ENCODE data around the gene PTP4A2. TPM values are rescaled to one million over a fixed set of nuclear protein-coding genes. Genes with fewer than 3 reads are reported as not detected.
"Not testable (repeated sequence)": the region's sequence is repeated elsewhere in the genome, so short reads cannot be mapped to it uniquely, and the experiment has no call there.

PTP4A2 gene
- total RNA-seq, 1 experiment from 2014 or later = 169 TPM

DNA sequence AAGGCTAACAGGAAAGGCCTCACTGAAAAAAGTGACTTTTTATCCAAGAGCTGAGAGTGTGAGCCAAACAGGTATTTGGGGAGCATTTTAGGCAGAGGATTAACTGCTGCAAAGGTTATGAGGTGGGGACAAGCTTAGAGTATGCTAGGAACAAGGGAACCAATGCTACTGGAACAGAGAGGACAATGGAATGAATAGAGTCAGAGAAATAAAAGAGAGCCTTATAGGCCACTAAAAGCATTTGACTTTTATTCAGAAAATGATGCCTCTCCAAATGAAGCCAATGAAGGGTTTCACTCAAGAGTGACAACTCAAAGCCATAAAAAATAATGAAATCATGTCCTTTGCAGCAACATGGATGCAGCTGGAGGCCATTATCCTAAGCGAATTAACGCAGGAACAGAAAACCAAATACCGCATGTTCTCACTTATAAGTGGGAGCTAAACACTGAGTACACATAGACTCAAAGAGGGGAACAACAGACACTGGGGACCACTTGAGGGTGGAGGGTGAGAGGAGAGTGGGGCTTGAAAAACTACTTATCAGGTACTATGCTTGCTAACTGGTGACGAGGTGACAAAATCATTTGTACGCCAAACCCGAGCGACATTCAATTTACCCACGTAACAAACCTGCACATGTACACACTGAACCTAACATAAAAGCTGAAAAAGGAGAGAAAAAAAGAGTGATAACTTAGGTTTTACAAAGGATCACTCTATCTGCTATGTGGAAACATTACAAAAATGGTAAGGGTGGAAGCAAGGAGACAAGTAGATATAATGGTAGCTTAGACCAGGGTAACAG lies 11.1 kb downstream of the PTP4A2 start:
- DNase-seq = no peak
- no TSS peak for BruUV-seq (replicated peaks)
- Histone ChIP-seq H3K4me1 (peaks cover 45% of the 10 kb centered on the region), H3K36me3 (ENCODE audit: control insufficient read depth, insufficient read depth, low read length) (no peaks in the 10 kb centered on the region), H3K4me3 (ENCODE audit: low read depth, low read length) (no peak overlapping the region), H3K9me3 (no peaks in the 10 kb centered on the region), H3K27me3 (replicated peaks; ENCODE audit: control insufficient read depth, insufficient read depth, low read length) (no peaks in the 10 kb centered on the region)
- TF ChIP-seq, protein P1, sequence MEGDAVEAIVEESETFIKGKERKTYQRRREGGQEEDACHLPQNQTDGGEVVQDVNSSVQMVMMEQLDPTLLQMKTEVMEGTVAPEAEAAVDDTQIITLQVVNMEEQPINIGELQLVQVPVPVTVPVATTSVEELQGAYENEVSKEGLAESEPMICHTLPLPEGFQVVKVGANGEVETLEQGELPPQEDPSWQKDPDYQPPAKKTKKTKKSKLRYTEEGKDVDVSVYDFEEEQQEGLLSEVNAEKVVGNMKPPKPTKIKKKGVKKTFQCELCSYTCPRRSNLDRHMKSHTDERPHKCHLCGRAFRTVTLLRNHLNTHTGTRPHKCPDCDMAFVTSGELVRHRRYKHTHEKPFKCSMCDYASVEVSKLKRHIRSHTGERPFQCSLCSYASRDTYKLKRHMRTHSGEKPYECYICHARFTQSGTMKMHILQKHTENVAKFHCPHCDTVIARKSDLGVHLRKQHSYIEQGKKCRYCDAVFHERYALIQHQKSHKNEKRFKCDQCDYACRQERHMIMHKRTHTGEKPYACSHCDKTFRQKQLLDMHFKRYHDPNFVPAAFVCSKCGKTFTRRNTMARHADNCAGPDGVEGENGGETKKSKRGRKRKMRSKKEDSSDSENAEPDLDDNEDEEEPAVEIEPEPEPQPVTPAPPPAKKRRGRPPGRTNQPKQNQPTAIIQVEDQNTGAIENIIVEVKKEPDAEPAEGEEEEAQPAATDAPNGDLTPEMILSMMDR (IDR thresholded peaks at IDR 0.05; ENCODE audit: insufficient read depth in 1 of 2, low read depth in 1 of 2, low read length in 1 of 2, severe bottlenecking in 1 of 2, unreplicated experiment in 1 of 2) = no peak
- H3K4me3 Mint-ChIP-seq (ENCODE audit: unreplicated experiment) = no peak overlapping the region
- no peaks in the 10 kb centered on the region for H3K27me3 Mint-ChIP-seq (ENCODE audit: insufficient read depth, unreplicated experiment)
- no peaks in the 10 kb centered on the region for H3K9me3 Mint-ChIP-seq (ENCODE audit: unreplicated experiment)
- H3K36me3 Mint-ChIP-seq (ENCODE audit: insufficient read depth, unreplicated experiment) = peaks cover 7% of the 10 kb centered on the region
- peaks cover 32% of the 10 kb centered on the region for H3K4me1 Mint-ChIP-seq (ENCODE audit: low read depth, unreplicated experiment)
- intact Hi-C loops (cut with micrococcal nuclease; ENCODE audit: unreplicated experiment) = no loop called here
- POLR2A ChIA-PET = no interaction called here
- no peak overlapping the region for H3K27ac Mint-ChIP-seq (ENCODE audit: unreplicated experiment)
- CTCF ChIA-PET = no interaction called here

DNA sequence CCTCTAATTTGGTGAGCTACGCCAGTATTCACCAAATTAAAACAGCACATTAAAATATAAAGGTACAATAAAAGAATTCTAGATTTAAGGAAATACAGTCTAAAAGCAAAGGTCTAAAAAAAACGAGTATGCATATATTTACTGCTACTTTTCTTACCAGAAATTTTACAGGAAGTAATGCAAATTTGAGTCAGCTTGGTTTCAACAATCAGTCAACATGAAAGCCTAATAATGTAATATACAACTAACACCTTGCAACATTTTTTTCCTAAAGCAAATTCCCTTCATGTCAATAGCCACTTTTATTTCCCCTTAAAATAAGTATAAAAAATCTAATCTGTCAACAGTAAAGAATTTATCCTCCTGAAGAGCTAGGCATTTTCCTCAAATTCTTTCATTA lies 11.9 kb downstream of the PTP4A2 start:
- TF ChIP-seq, protein P1 (IDR thresholded peaks at IDR 0.05; ENCODE audit: insufficient read depth in 1 of 2, low read depth in 1 of 2, low read length in 1 of 2, severe bottlenecking in 1 of 2, unreplicated experiment in 1 of 2) = no peak
- H3K9me3 ChIP-seq = no peaks in the 10 kb centered on the region
- DNase-seq = no peak
- Mint-ChIP-seq H3K36me3 (ENCODE audit: insufficient read depth, unreplicated experiment) (peaks cover 9% of the 10 kb centered on the region), H3K9me3 (ENCODE audit: unreplicated experiment) (no peaks in the 10 kb centered on the region), H3K4me3 (ENCODE audit: unreplicated experiment) (no peak overlapping the region), H3K27me3 (ENCODE audit: insufficient read depth, unreplicated experiment) (no peaks in the 10 kb centered on the region), H3K27ac (ENCODE audit: unreplicated experiment) (no peak overlapping the region), H3K4me1 (ENCODE audit: low read depth, unreplicated experiment) (peaks cover 30% of the 10 kb centered on the region)
- CTCF ChIA-PET = no interaction called here
- intact Hi-C loops (cut with micrococcal nuclease; ENCODE audit: unreplicated experiment) = no loop called here
- peaks cover 37% of the 10 kb centered on the region for H3K4me1 ChIP-seq
- no peak overlapping the region for H3K4me3 ChIP-seq (ENCODE audit: low read depth, low read length)
- no TSS peak for BruUV-seq (replicated peaks)
- no peaks in the 10 kb centered on the region for H3K36me3 ChIP-seq (ENCODE audit: control insufficient read depth, insufficient read depth, low read length)
- POLR2A ChIA-PET = interaction anchor here (0.6 kb wide), 1 partner anchor 79 kb away, joined by 7 read pairs; no protein-coding TSS in a partner anchor
- no peaks in the 10 kb centered on the region for H3K27me3 ChIP-seq (replicated peaks; ENCODE audit: control insufficient read depth, insufficient read depth, low read length)

DNA sequence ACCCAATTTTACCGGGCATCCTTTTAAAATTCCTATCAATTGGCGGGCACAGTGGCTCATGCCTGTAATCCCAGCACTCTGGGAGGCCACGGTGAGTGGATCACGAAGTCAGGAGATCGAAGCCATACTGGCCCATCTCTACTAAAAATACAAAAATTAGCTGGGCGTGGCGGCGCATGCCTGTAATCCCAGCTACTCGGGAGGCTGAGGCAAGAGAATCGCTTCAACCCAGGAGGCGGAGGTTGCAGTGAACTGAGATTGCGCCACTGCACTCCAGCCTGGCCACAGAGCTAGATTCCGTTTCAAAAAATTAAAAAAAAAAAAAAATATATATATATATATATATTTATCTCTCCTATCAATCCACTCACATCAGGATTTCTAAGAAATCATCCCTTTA lies 12.3 kb downstream of the PTP4A2 start:
- H3K27me3 Mint-ChIP-seq (ENCODE audit: insufficient read depth, unreplicated experiment); H3K27ac Mint-ChIP-seq (ENCODE audit: unreplicated experiment); CTCF ChIA-PET; DNase-seq; H3K4me3 Mint-ChIP-seq (ENCODE audit: unreplicated experiment); H3K9me3 ChIP-seq; BruUV-seq (replicated peaks); H3K9me3 Mint-ChIP-seq (ENCODE audit: unreplicated experiment); intact Hi-C loops (cut with micrococcal nuclease; ENCODE audit: unreplicated experiment); H3K27me3 ChIP-seq (replicated peaks; ENCODE audit: control insufficient read depth, insufficient read depth, low read length); H3K4me3 ChIP-seq (ENCODE audit: low read depth, low read length); H3K36me3 ChIP-seq (ENCODE audit: control insufficient read depth, insufficient read depth, low read length): not testable (repeated sequence)
- peaks cover 11% of the 10 kb centered on the region for H3K36me3 Mint-ChIP-seq (ENCODE audit: insufficient read depth, unreplicated experiment)
- peaks cover 26% of the 10 kb centered on the region for H3K4me1 Mint-ChIP-seq (ENCODE audit: low read depth, unreplicated experiment)
- POLR2A ChIA-PET = interaction anchor here (0.6 kb wide), 1 partner anchor 79 kb away, joined by 7 read pairs; no protein-coding TSS in a partner anchor
- H3K4me1 ChIP-seq = peaks cover 34% of the 10 kb centered on the region

Data from Caco-2 (cell line).